A673 (cell line): Measurements from ENCODE around the gene SLC16A12.

Experiments
- EZH2 ChIP-seq: fragments of 200-600 bp; sonication (generic); IDR thresholded peaks from 2 replicates; pipeline ENCODE4 v1.6.1; 2017; ENCODE audit warnings: borderline replicate concordance, low read depth, mild to moderate bottlenecking, mixed read lengths, antibody characterized with exemption, low read length; ENCODE audit not compliant: poor library complexity, severe bottlenecking
- TF ChIP-seq, protein P1 (sequence below): fragments of 300-800, 200-600 bp; sonication (generic); conservative IDR thresholded peaks from 2 replicates; pipeline ENCODE4 v1.5.1; 2017; ENCODE audit warnings: low read depth, mild to moderate bottlenecking, antibody characterized with exemption, low read length, moderate library complexity, mixed read lengths

DNA sequence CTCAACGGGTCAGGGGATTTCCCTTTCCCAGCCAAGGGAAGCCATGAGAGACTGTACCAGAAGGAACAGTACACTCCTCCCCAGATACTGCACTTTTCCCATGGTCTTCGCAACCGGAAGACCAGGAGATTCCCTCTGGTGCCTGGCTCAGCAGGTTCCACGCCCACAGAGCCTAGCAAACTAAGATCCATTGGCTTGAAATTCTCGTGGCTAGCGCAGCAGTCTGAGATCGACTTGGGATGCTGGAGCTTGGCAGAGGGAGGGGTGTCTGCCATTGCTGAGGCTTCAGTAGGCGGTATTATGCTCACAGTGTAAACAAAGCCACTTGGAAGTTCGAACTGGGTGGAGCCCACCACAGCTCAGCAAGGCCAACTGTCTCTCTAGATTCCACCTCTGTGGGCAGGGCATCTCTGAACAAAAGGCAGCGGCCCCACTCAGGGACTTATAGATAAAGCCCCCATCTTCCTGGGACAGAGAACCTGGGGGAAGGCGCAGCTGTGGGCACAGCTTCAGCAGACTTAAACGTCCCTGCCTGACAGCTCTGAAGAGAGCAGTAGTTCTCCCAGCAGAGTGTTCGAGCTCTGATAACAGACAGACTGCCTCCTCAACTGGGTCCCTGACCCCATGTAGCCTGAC lies 29.6 kb downstream of the SLC16A12 start:
- TF ChIP-seq, protein P1, sequence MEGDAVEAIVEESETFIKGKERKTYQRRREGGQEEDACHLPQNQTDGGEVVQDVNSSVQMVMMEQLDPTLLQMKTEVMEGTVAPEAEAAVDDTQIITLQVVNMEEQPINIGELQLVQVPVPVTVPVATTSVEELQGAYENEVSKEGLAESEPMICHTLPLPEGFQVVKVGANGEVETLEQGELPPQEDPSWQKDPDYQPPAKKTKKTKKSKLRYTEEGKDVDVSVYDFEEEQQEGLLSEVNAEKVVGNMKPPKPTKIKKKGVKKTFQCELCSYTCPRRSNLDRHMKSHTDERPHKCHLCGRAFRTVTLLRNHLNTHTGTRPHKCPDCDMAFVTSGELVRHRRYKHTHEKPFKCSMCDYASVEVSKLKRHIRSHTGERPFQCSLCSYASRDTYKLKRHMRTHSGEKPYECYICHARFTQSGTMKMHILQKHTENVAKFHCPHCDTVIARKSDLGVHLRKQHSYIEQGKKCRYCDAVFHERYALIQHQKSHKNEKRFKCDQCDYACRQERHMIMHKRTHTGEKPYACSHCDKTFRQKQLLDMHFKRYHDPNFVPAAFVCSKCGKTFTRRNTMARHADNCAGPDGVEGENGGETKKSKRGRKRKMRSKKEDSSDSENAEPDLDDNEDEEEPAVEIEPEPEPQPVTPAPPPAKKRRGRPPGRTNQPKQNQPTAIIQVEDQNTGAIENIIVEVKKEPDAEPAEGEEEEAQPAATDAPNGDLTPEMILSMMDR: no peak
- no peak for TF ChIP-seq EZH2
